ENCODE data around the gene UBE2R2.

GRCh38 chr9:33861917-33862453 is 45.0 kb downstream of the UBE2R2 start:
- no peak for TF ChIP-seq CTCF (IDR thresholded peaks at IDR 0.05; ENCODE audit: borderline replicate concordance, extremely low read depth, low read length, poor library complexity, severe bottlenecking)
- no peak for TF ChIP-seq EZH2 (IDR thresholded peaks at IDR 0.05; ENCODE audit: borderline replicate concordance, low read depth, low read length, severe bottlenecking)
